Common myeloid progenitor, CD34-positive (primary cell): ENCODE data around the gene SEPTIN5.

Experiments used
- CTCF ChIA-PET: fragments of 350-600 bp; sonication (Branson Sonifier 250); formaldehyde crosslinking; loops from one replicate; lab custom pipeline; 2021; ENCODE audit warnings: antibody characterized with exemption; lab: Charles Lee
- POLR2A ChIA-PET: fragments of 350-600 bp; sonication (Branson Sonifier 250); formaldehyde crosslinking; loops from one replicate; lab custom pipeline; 2021; ENCODE audit warnings: antibody characterized with exemption; lab: Charles Lee
- DNase-seq, 3 donors: peaks; one replicate each; pipeline versions ENCODE4 v3.0.0 to v3.0.0-alpha.2; 2013
- H3K27ac ChIP-seq, 2 experiments: 1 replicate in 1 of 2; 2 replicates in 1 of 2; pipeline ENCODE4 v1.7.0; 2013; ENCODE audit warnings: inconsistent platforms in 2 of 2, low read length in 2 of 2, mild to moderate bottlenecking in 2 of 2, low read depth in 1 of 2, moderate library complexity in 1 of 2; ENCODE audit not compliant: severe bottlenecking in 2 of 2, insufficient read depth in 1 of 2, poor library complexity in 1 of 2
- H3K27me3 ChIP-seq, 5 experiments: replicated peaks in 2 of 5; 1 replicate in 3 of 5; 2 replicates in 2 of 5; pipeline versions ENCODE4 v1.6.1 to v1.7.0; 2013; ENCODE audit warnings: low read length in 4 of 5, mild to moderate bottlenecking in 2 of 5, moderate library complexity in 2 of 5, inconsistent platforms in 1 of 5; ENCODE audit not compliant: insufficient read depth in 5 of 5, control insufficient read depth in 4 of 5
- H3K36me3 ChIP-seq, 4 experiments: 1 replicate in 2 of 4; 2 replicates in 2 of 4; pipeline versions ENCODE4 v1.6.1 to v1.7.0; 2013; ENCODE audit warnings: low read length in 3 of 4, control low read depth in 1 of 4, mild to moderate bottlenecking in 1 of 4; ENCODE audit not compliant: control insufficient read depth in 4 of 4, insufficient read depth in 4 of 4
- H3K4me1 ChIP-seq, 4 experiments: 1 replicate in 3 of 4; 2 replicates in 1 of 4; pipeline versions ENCODE4 v1.6.1 to v1.7.1; 2013; ENCODE audit warnings: low read length in 3 of 4, mild to moderate bottlenecking in 3 of 4, control low read depth in 1 of 4, inconsistent platforms in 1 of 4, moderate library complexity in 1 of 4; ENCODE audit not compliant: control insufficient read depth in 4 of 4, insufficient read depth in 4 of 4; ENCODE audit errors: control extremely low read depth in 1 of 4
- H3K4me3 ChIP-seq, 7 experiments: 1 replicate in 4 of 7; 2 replicates in 3 of 7; pipeline versions ENCODE4 v1.5.1 to v1.7.0; 2013; ENCODE audit warnings: mild to moderate bottlenecking in 7 of 7, low read length in 6 of 7, moderate library complexity in 6 of 7, inconsistent platforms in 2 of 7, low read depth in 2 of 7, control low read depth in 1 of 7; ENCODE audit not compliant: insufficient read depth in 4 of 7, control insufficient read depth in 1 of 7; ENCODE audit errors: extremely low read depth in 1 of 7
- H3K9me3 ChIP-seq, 5 experiments: 1 replicate in 4 of 5; 2 replicates in 1 of 5; pipeline versions ENCODE4 v1.6.1 to v1.7.1; 2013; ENCODE audit warnings: low read length in 4 of 5, mild to moderate bottlenecking in 2 of 5, inconsistent platforms in 1 of 5, low read depth in 1 of 5, moderate library complexity in 1 of 5; ENCODE audit not compliant: control insufficient read depth in 4 of 5, insufficient read depth in 2 of 5; ENCODE audit errors: control extremely low read depth in 1 of 5
- WGBS: methylation state at CpG from one replicate; pipeline ENCODE4 v1.1.5; 2013; ENCODE audit not compliant: insufficient coverage; 5-methylcytosine and 5-hydroxymethylcytosine counted together

SEPTIN5 gene

GRCh38 chr22:19750507-19751490 lies 36.5 kb downstream of the SEPTIN5 start:
- Histone ChIP-seq H3K9me3 (no peaks in the 10 kb centered on the region), H3K27me3 (peaks cover 0 to 43% (median 27%) of the 10 kb centered on the region in 5 experiments), H3K27ac (no peak overlapping the region), H3K4me1 (peaks cover 0 to 12% (median 6%) of the 10 kb centered on the region in 4 experiments), H3K36me3 (no peaks in the 10 kb centered on the region), H3K4me3 (no peak overlapping the region)
- ChIA-PET CTCF (interaction anchor here (1.0 to 4.3 kb wide), 3 partner anchors 20 to 161 kb away, joined by 3 to 16 read pairs (median 4); no protein-coding TSS in a partner anchor), POLR2A (no interaction called here)
- WGBS, result 92% methylated on average over 19 of the region's 27 CpGs
- no peak for DNase-seq

GRCh38 chr22:19751497-19752245 lies 37.4 kb downstream of the SEPTIN5 start:
- POLR2A ChIA-PET, result no interaction called here
- Histone ChIP-seq H3K36me3 (no peaks in the 10 kb centered on the region), H3K27ac (no peak overlapping the region), H3K4me1 (peaks cover 0 to 20% (median 9%) of the 10 kb centered on the region in 4 experiments), H3K27me3 (peaks cover 0 to 51% (median 33%) of the 10 kb centered on the region in 5 experiments), H3K9me3 (no peaks in the 10 kb centered on the region), H3K4me3 (no peak overlapping the region)
- no peak for DNase-seq
- WGBS, result over 99% methylated on average over 12 of the region's 14 CpGs
- CTCF ChIA-PET, result interaction anchor here (1.7 to 4.3 kb wide), 2 partner anchors 21 to 160 kb away, joined by 4 to 16 read pairs; no protein-coding TSS in a partner anchor

GRCh38 chr22:19753090-19753842 lies 39.0 kb downstream of the SEPTIN5 start:
- Histone ChIP-seq H3K4me1 (peaks cover 0 to 31% (median 17%) of the 10 kb centered on the region in 4 experiments), H3K36me3 (no peaks in the 10 kb centered on the region), H3K4me3 (no peak overlapping the region), H3K27me3 (peaks cover 0 to 67% (median 33%) of the 10 kb centered on the region in 5 experiments), H3K9me3 (no peaks in the 10 kb centered on the region), H3K27ac (no peak overlapping the region)
- no peak for DNase-seq
- ChIA-PET POLR2A (no interaction called here), CTCF (interaction anchor here (0.8 to 1.5 kb wide), 3 partner anchors 8 to 26 kb away, joined by 3 to 4 read pairs (median 3); no protein-coding TSS in a partner anchor)
- 94% methylated on average over 8 of the region's 10 CpGs for WGBS

GRCh38 chr22:19753996-19754700 lies 39.8 kb downstream of the SEPTIN5 start:
- DNase-seq, result no peak
- Histone ChIP-seq H3K4me3 (no peak overlapping the region), H3K9me3 (no peaks in the 10 kb centered on the region), H3K27me3 (peaks cover 0 to 76% (median 36%) of the 10 kb centered on the region in 5 experiments), H3K4me1 (peaks cover 0 to 40% (median 19%) of the 10 kb centered on the region in 4 experiments), H3K36me3 (no peaks in the 10 kb centered on the region), H3K27ac (no peak overlapping the region)
- POLR2A ChIA-PET, result interaction anchor here (0.6 kb wide), 1 partner anchor 80 kb away, joined by 6 read pairs; no protein-coding TSS in a partner anchor
- 94% methylated on average over 13 of the region's 14 CpGs for WGBS
- CTCF ChIA-PET, result interaction anchor here (0.8 to 1.5 kb wide), 3 partner anchors 9 to 25 kb away, joined by 3 to 4 read pairs (median 3); no protein-coding TSS in a partner anchor

- peak in 1 of 3 donors; percentile 35 for DNase-seq
- 28% methylated on average over 10 of the region's 14 CpGs for WGBS
- Histone ChIP-seq H3K27me3 (peaks cover 0 to 82% (median 40%) of the 10 kb centered on the region in 5 experiments), H3K4me3 (no peak overlapping the region), H3K9me3 (no peaks in the 10 kb centered on the region), H3K36me3 (no peaks in the 10 kb centered on the region), H3K4me1 (peaks cover 0 to 46% (median 21%) of the 10 kb centered on the region in 4 experiments), H3K27ac (no peak overlapping the region)
- CTCF ChIA-PET, result interaction anchor here (1.5 to 2.2 kb wide), 3 partner anchors 19 to 25 kb away, joined by 4 to 12 read pairs (median 10); no protein-coding TSS in a partner anchor
- POLR2A ChIA-PET, result interaction anchor here (0.6 kb wide), 1 partner anchor 80 kb away, joined by 6 read pairs; no protein-coding TSS in a partner anchor
Measured at GRCh38 chr22:19754701-19755144, 40.4 kb downstream of the SEPTIN5 start.
